Measurements from ENCODE around the gene RNF103.

- TF ChIP-seq CTCF (IDR thresholded peaks at IDR 0.05) (no peak), POLR2A (IDR thresholded peaks at IDR 0.05) (no peak)
Measured at GRCh38 chr2:86603905-86604304, 19.8 kb downstream of the RNF103 start.
